OCI-LY1 (cell line): ENCODE measurements around the gene CMIP.

Experiments
- H2AFZ ChIP-seq: fragments of 200-600 bp; sonication (generic), shearing (Covaris generic); 2 replicates; pipeline ENCODE4 v1.6.0; 2014; ENCODE audit warnings: antibody characterized with exemption, mild to moderate bottlenecking, low read length
- H3F3A ChIP-seq: fragments of 200-600 bp; sonication (generic), shearing (Covaris generic); 2 replicates; pipeline ENCODE4 v1.6.0; 2014; ENCODE audit warnings: mild to moderate bottlenecking, antibody characterized with exemption, low read length, moderate library complexity; ENCODE audit not compliant: insufficient read depth
- H3K27ac ChIP-seq: fragments of 200-600 bp; sonication (generic); 2 replicates; pipeline ENCODE4 v1.5.1; 2014; ENCODE audit warnings: low read length, mixed run types, mild to moderate bottlenecking, low read depth; ENCODE audit not compliant: poor library complexity, severe bottlenecking
- H3K27me3 ChIP-seq: fragments of 200-600 bp; sonication (generic); 2 replicates; pipeline ENCODE4 v1.6.0; 2014; ENCODE audit warnings: antibody characterized with exemption, mild to moderate bottlenecking, low read length, moderate library complexity; ENCODE audit not compliant: insufficient read depth
- H3K36me3 ChIP-seq: fragments of 200-600 bp; sonication (generic); 2 replicates; pipeline ENCODE4 v1.6.1; 2014; ENCODE audit warnings: mild to moderate bottlenecking, antibody characterized with exemption, low read length, moderate library complexity, mixed read lengths; ENCODE audit not compliant: insufficient read depth
- H3K4me1 ChIP-seq: fragments of 200-600 bp; sonication (generic); 2 replicates; pipeline ENCODE4 v1.5.1; 2014; ENCODE audit warnings: mild to moderate bottlenecking, low read length, moderate library complexity; ENCODE audit not compliant: insufficient read depth, severe bottlenecking
- H3K4me2 ChIP-seq: fragments of 200-600 bp; sonication (generic), shearing (Covaris generic); 2 replicates; pipeline ENCODE4 v1.6.1; 2014; ENCODE audit warnings: low read length
- H3K4me3 ChIP-seq: fragments of 200-600 bp; sonication (generic); 2 replicates; pipeline ENCODE4 v1.5.1; 2014; ENCODE audit warnings: low read length, low read depth, mild to moderate bottlenecking, mixed read lengths; ENCODE audit not compliant: poor library complexity, severe bottlenecking
- H3K79me2 ChIP-seq: fragments of 200-600 bp; shearing (Covaris generic); 2 replicates; pipeline ENCODE4 v1.6.1; 2016; ENCODE audit warnings: mixed run types, low read length, mixed read lengths; ENCODE audit not compliant: insufficient read depth
- H3K9ac ChIP-seq: fragments of 200-600 bp; sonication (generic), shearing (Covaris generic); 2 replicates; pipeline ENCODE4 v1.6.1; 2014; ENCODE audit warnings: mild to moderate bottlenecking, low read length, mixed read lengths
- H3K9me2 ChIP-seq: fragments of 200-600 bp; sonication (generic), shearing (Covaris generic); 2 replicates; pipeline ENCODE4 v1.6.1; 2014; ENCODE audit warnings: low read depth, mild to moderate bottlenecking, low read length, mixed read lengths
- H3K9me3 ChIP-seq: fragments of 200-600 bp; shearing (Covaris generic); 2 replicates; pipeline ENCODE4 v1.6.1; 2014; ENCODE audit warnings: low read length, mixed read lengths
- H4K20me1 ChIP-seq: fragments of 200-600 bp; sonication (generic), shearing (Covaris generic); 2 replicates; pipeline ENCODE4 v1.6.0; 2016; ENCODE audit warnings: mild to moderate bottlenecking, low read length; ENCODE audit not compliant: insufficient read depth
- EZH2 ChIP-seq: fragments of 200-600 bp; sonication (generic), shearing (Covaris generic); IDR thresholded peaks from 2 replicates; pipeline ENCODE4 v1.8.0; 2017; ENCODE audit warnings: borderline replicate concordance, mixed run types, mild to moderate bottlenecking, antibody characterized with exemption, low read length, moderate library complexity, mixed read lengths
- TF ChIP-seq, protein P1 (sequence below): fragments of 200-600 bp; sonication (generic), shearing (Covaris generic); IDR thresholded peaks from 2 replicates; pipeline ENCODE4 v1.5.1; 2017; ENCODE audit warnings: mild to moderate bottlenecking, antibody characterized with exemption, low read length, moderate library complexity, mixed read lengths

CMIP gene

DNA sequence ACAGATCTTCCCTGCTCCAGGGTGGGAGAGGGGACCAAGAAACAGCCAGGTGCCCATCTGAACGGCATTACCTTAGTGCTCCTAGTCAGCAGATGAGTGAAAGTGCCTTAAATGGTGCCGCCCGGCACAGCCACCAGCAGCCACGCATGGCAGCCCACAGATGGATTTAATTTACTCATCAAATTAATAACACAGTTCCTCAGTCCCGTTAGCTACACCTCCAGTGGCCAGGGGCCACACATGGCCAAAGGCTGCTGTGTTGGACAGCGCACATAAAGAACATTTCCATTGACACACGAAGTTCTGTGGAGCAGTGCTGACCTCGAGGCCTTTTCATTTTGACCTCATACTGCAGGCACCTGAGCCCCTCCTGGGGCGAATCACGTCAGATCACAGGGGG, 166.3 kb downstream of the CMIP start:
- Histone ChIP-seq H3K4me3 (no peak overlapping the region), H3K4me1 (peaks cover 36% of the 10 kb centered on the region), H3K79me2 (no peaks in the 10 kb centered on the region), H3K9ac (no peak overlapping the region), H3K9me3 (no peaks in the 10 kb centered on the region), H3K4me2 (no peak overlapping the region), H4K20me1 (no peaks in the 10 kb centered on the region), H2AFZ (no peak overlapping the region), H3F3A (no peaks in the 10 kb centered on the region), H3K27me3 (no peaks in the 10 kb centered on the region), H3K9me2 (no peaks in the 10 kb centered on the region), H3K36me3 (peaks cover 26% of the 10 kb centered on the region; the same call in 1 of the 2 replicates), H3K27ac (peak overlapping the region; percentile 43)
- TF ChIP-seq, protein P1, sequence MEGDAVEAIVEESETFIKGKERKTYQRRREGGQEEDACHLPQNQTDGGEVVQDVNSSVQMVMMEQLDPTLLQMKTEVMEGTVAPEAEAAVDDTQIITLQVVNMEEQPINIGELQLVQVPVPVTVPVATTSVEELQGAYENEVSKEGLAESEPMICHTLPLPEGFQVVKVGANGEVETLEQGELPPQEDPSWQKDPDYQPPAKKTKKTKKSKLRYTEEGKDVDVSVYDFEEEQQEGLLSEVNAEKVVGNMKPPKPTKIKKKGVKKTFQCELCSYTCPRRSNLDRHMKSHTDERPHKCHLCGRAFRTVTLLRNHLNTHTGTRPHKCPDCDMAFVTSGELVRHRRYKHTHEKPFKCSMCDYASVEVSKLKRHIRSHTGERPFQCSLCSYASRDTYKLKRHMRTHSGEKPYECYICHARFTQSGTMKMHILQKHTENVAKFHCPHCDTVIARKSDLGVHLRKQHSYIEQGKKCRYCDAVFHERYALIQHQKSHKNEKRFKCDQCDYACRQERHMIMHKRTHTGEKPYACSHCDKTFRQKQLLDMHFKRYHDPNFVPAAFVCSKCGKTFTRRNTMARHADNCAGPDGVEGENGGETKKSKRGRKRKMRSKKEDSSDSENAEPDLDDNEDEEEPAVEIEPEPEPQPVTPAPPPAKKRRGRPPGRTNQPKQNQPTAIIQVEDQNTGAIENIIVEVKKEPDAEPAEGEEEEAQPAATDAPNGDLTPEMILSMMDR, result no peak
- TF ChIP-seq EZH2, result no peak

DNA sequence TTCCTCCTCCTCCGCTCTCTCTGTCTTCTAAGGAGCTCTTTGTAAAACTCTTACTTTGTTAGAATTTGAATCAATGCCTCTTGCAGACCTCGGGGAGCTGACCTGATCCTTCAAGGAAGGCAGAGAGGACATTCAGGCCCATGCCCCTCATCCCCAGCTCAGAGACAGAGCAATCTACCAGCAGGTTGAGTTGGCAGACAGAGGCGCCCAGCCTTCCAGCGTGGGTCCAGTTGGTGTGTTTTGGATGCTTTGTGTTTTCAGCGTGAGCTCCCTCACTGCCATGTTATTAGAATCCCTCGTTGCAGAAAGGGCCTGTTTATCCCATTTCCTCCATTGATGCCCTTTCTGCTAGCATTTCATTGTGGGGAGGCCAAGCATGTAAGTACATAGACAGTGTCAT, 167.1 kb downstream of the CMIP start:
- no peaks in the 10 kb centered on the region for H4K20me1 ChIP-seq
- H3K9me3 ChIP-seq, result no peaks in the 10 kb centered on the region
- peaks cover 44% of the 10 kb centered on the region for H3K4me1 ChIP-seq
- TF ChIP-seq, protein P1, result no peak
- no peak for TF ChIP-seq EZH2
- no peaks in the 10 kb centered on the region for H3K9me2 ChIP-seq
- no peak overlapping the region for H3K4me3 ChIP-seq
- no peak overlapping the region for H3K27ac ChIP-seq
- no peaks in the 10 kb centered on the region for H3K79me2 ChIP-seq
- H3K9ac ChIP-seq, result no peak overlapping the region
- no peaks in the 10 kb centered on the region for H3K27me3 ChIP-seq
- H2AFZ ChIP-seq, result no peak overlapping the region
- no peaks in the 10 kb centered on the region for H3F3A ChIP-seq
- no peak overlapping the region for H3K4me2 ChIP-seq
- peaks cover 26% of the 10 kb centered on the region; the same call in 1 of the 2 replicates for H3K36me3 ChIP-seq

DNA sequence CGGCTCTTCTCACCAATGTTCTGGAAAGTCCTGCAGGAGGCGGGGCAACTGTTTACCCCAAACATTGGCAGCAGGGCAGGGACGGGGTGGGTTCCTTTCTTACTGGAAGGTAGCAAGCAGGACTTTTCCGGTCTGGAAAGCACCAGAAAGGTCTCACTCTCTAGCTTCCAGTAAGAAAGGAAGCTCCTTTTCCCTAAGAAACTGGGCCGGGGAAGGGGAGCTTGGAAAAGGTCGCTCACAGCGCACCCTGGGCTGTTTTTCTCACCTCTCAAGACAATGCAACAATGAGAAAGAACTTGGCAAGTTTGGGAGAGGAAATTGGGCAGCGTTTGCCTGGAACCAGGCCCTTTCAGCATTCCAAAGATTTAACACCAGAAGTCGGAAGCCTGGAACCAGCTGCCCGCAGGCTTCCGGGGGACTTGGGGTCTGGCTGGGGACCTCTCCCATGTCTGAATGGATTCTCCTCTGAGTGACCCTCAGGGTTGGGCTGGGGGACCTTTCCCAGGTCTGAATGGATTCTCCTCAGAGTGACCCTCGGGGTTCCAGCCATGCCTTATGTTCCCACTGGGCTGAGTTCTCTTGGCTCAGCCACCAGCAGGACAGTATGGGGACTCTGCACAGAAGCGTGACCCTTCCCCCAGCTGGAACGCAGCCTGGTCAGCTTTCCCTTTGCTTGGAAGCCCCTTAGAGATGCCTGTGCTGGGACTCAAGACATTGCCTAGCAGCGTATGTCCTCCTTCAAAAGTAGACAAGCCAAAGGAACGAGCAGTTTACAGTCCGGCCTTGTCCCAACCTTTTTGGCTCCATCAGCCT, 167.9 kb downstream of the CMIP start:
- Histone ChIP-seq H3F3A (no peaks in the 10 kb centered on the region), H3K4me3 (no peak overlapping the region), H3K4me1 (peaks cover 46% of the 10 kb centered on the region), H3K79me2 (no peaks in the 10 kb centered on the region), H3K27ac (no peak overlapping the region), H3K9me2 (no peaks in the 10 kb centered on the region), H4K20me1 (no peaks in the 10 kb centered on the region), H3K9ac (no peak overlapping the region), H3K4me2 (no peak overlapping the region), H3K9me3 (no peaks in the 10 kb centered on the region), H3K27me3 (no peaks in the 10 kb centered on the region), H2AFZ (no peak overlapping the region), H3K36me3 (peaks cover 30% of the 10 kb centered on the region)
- TF ChIP-seq, protein P1, result no peak
- no peak for TF ChIP-seq EZH2
